IMR-90 (cell line): ENCODE results near the gene SUSD6. TPM values are rescaled to one million over a fixed set of nuclear protein-coding genes. Genes with fewer than 3 reads are reported as not detected.

Source experiments
- ATAC-seq: fragments of 200-7000 bp; cut with Tn5 transposase; 2 replicates; pipeline ENCODE4 v1.9.1; 2020; ENCODE audit warnings: low read depth, mild to moderate bottlenecking, moderate library complexity
- BruUV-seq: library from RNA; stranded (reverse); fragments of 400-500 nt; replicated peaks from 2 replicates; lab custom pipeline; 2021; lab: Mats Ljungman, UMichigan
- CTCF ChIA-PET: fragments of 300-600 bp; formaldehyde crosslinking; extraction: SDS; loops from one replicate; lab custom pipeline; 2021; ENCODE audit warnings: antibody characterized with exemption; lab: Yijun Ruan, JAX
- POLR2A ChIA-PET: fragments of 300-600 bp; sonication (Branson Sonifier 250); formaldehyde crosslinking; loops from one replicate; lab custom pipeline; 2022; ENCODE audit warnings: antibody characterized with exemption; ENCODE audit not compliant: unreplicated experiment; lab: Charles Lee
- DNase-seq: peaks from one replicate; pipeline ENCODE4 v3.0.0; 2013
- H2AFZ ChIP-seq: replicated peaks from 2 replicates; pipeline ENCODE3; 2013; ENCODE audit warnings: low read length, mild to moderate bottlenecking; ENCODE audit not compliant: poor library complexity
- H2AK5ac ChIP-seq: 2 replicates; pipeline ENCODE4 v1.6.1; 2013; ENCODE audit warnings: low read depth, low read length, inconsistent platforms
- H2AK9ac ChIP-seq: replicated peaks from 2 replicates; pipeline ENCODE3; 2013; ENCODE audit warnings: mild to moderate bottlenecking, low read depth, low read length, moderate library complexity; ENCODE audit not compliant: poor library complexity
- H2BK120ac ChIP-seq: 2 replicates; pipeline ENCODE4 v1.6.1; 2013; ENCODE audit warnings: low read depth, low read length, inconsistent platforms
- H2BK15ac ChIP-seq: 3 replicates; pipeline ENCODE4 v1.6.1; 2013; ENCODE audit warnings: low read depth, low read length, inconsistent platforms
- H2BK20ac ChIP-seq: 2 replicates; pipeline ENCODE4 v1.6.1; 2013; ENCODE audit warnings: low read depth, mild to moderate bottlenecking, inconsistent platforms, low read length, moderate library complexity
- H2BK5ac ChIP-seq: 2 replicates; pipeline ENCODE4 v1.6.1; 2013; ENCODE audit warnings: mild to moderate bottlenecking, low read depth, low read length, inconsistent platforms; ENCODE audit not compliant: poor library complexity, severe bottlenecking
- H3K14ac ChIP-seq: replicated peaks from 2 replicates; pipeline ENCODE4 v1.6.1; 2013; ENCODE audit warnings: low read depth, low read length, inconsistent platforms
- H3K18ac ChIP-seq: 2 replicates; pipeline ENCODE4 v1.6.1; 2013; ENCODE audit warnings: low read depth, low read length, control low read depth
- H3K23ac ChIP-seq: 2 replicates; pipeline ENCODE4 v1.6.1; 2013; ENCODE audit warnings: low read depth, low read length, inconsistent platforms
- H3K27ac ChIP-seq: 2 replicates; pipeline ENCODE4 v1.5.1; 2013; ENCODE audit warnings: mild to moderate bottlenecking, control low read depth, low read length; ENCODE audit not compliant: insufficient read depth
- H3K27me3 ChIP-seq: 2 replicates; pipeline ENCODE4 v1.6.1; 2013; ENCODE audit warnings: low read length; ENCODE audit not compliant: control insufficient read depth, insufficient read depth
- H3K36me3 ChIP-seq: 2 replicates; pipeline ENCODE4 v1.6.1; 2013; ENCODE audit warnings: low read length, mixed read lengths; ENCODE audit not compliant: control insufficient read depth, insufficient read depth
- H3K4ac ChIP-seq: 2 replicates; pipeline ENCODE4 v1.6.1; 2013; ENCODE audit warnings: low read depth, low read length, inconsistent platforms
- H3K4me1 ChIP-seq: 2 replicates; pipeline ENCODE4 v1.6.1; 2013; ENCODE audit warnings: low read length, mixed read lengths; ENCODE audit not compliant: control insufficient read depth, insufficient read depth
- H3K4me2 ChIP-seq: 2 replicates; pipeline ENCODE4 v1.6.1; 2013; ENCODE audit warnings: low read depth, mild to moderate bottlenecking, control low read depth, low read length, moderate library complexity
- H3K4me3 ChIP-seq: 2 replicates; pipeline ENCODE4 v1.5.1; 2013; ENCODE audit warnings: low read depth, mild to moderate bottlenecking, control low read depth, low read length, moderate library complexity; ENCODE audit not compliant: insufficient read depth
- H3K56ac ChIP-seq: 2 replicates; pipeline ENCODE4 v1.6.1; 2013; ENCODE audit warnings: low read length, inconsistent platforms; ENCODE audit not compliant: insufficient read depth; ENCODE audit errors: extremely low read depth
- H3K79me1 ChIP-seq, 2 experiments: 2 replicates each; pipeline ENCODE4 v1.6.1; 2013; ENCODE audit warnings: low read length in 2 of 2, inconsistent platforms in 1 of 2, low read depth in 1 of 2
- H3K9ac ChIP-seq: 2 replicates; pipeline ENCODE4 v1.6.1; 2013; ENCODE audit warnings: low read depth, low read length, control low read depth
- H3K9me1 ChIP-seq: 2 replicates; pipeline ENCODE4 v1.6.1; 2013; ENCODE audit warnings: low read length, inconsistent platforms; ENCODE audit not compliant: insufficient read depth
- H3K9me3 ChIP-seq: 2 replicates; pipeline ENCODE4 v1.6.1; 2013; ENCODE audit warnings: low read length; ENCODE audit not compliant: control insufficient read depth, insufficient read depth
- H4K20me1 ChIP-seq: 2 replicates; pipeline ENCODE4 v1.6.1; 2013; ENCODE audit warnings: low read length, inconsistent platforms; ENCODE audit not compliant: insufficient read depth
- H4K5ac ChIP-seq: 2 replicates; pipeline ENCODE4 v1.6.1; 2013; ENCODE audit warnings: mild to moderate bottlenecking, low read depth, low read length, control low read depth
- H4K8ac ChIP-seq, 2 experiments: 2 replicates each; pipeline ENCODE4 v1.6.1; 2013; ENCODE audit warnings: low read depth in 2 of 2, low read length in 2 of 2, control low read depth in 1 of 2, inconsistent platforms in 1 of 2
- H4K91ac ChIP-seq: 2 replicates; pipeline ENCODE4 v1.6.1; 2013; ENCODE audit warnings: low read depth, low read length, inconsistent platforms; ENCODE audit not compliant: insufficient read depth
- BHLHE40 ChIP-seq: fragments of 150-350 bp; IDR thresholded peaks from 2 replicates; pipeline ENCODE4 v1.6.1; 2016; ENCODE audit warnings: mild to moderate bottlenecking, low read depth, low read length
- CEBPB ChIP-seq: IDR thresholded peaks from 2 replicates; pipeline ENCODE4 v1.6.1; 2012; ENCODE audit warnings: low read depth, low read length, improper control_type of control experiment
- CHD1 ChIP-seq: IDR thresholded peaks from 2 replicates; pipeline ENCODE4 v1.6.1; 2012; ENCODE audit warnings: low read depth, low read length, improper control_type of control experiment
- FOS ChIP-seq: fragments of 150-350 bp; IDR thresholded peaks from 2 replicates; pipeline ENCODE4 v1.6.1; 2016; ENCODE audit warnings: low read depth, low read length
- MAFK ChIP-seq: IDR thresholded peaks from 2 replicates; pipeline ENCODE4 v1.6.1; 2012; ENCODE audit warnings: low read depth, low read length, improper control_type of control experiment
- MAZ ChIP-seq: IDR thresholded peaks from 2 replicates; pipeline ENCODE4 v1.6.1; 2012; ENCODE audit warnings: low read depth, mild to moderate bottlenecking, low read length, improper control_type of control experiment, moderate library complexity, borderline replicate concordance
- MXI1 ChIP-seq: IDR thresholded peaks from 2 replicates; pipeline ENCODE4 v1.6.1; 2012; ENCODE audit warnings: low read depth, mild to moderate bottlenecking, low read length, moderate library complexity, borderline replicate concordance
- NFE2L2 ChIP-seq: fragments of 150-350 bp; IDR thresholded peaks from 2 replicates; pipeline ENCODE4 v1.6.1; 2016; ENCODE audit warnings: low read depth, mild to moderate bottlenecking, low read length
- POLR2A ChIP-seq: IDR thresholded peaks from 2 replicates; pipeline ENCODE4 v1.6.1; 2012; ENCODE audit warnings: mild to moderate bottlenecking, low read depth, low read length
- RAD21 ChIP-seq: IDR thresholded peaks from 2 replicates; pipeline ENCODE4 v1.6.1; 2012; ENCODE audit warnings: low read length, improper control_type of control experiment
- RCOR1 ChIP-seq: IDR thresholded peaks from 2 replicates; pipeline ENCODE4 v1.6.1; 2012; ENCODE audit warnings: mild to moderate bottlenecking, low read length, improper control_type of control experiment; ENCODE audit not compliant: insufficient replicate concordance
- RFX5 ChIP-seq: IDR thresholded peaks from 2 replicates; pipeline ENCODE4 v1.8.0; 2012; ENCODE audit warnings: low read depth, mild to moderate bottlenecking, low read length, moderate library complexity
- SMC3 ChIP-seq: fragments of 150-350 bp; IDR thresholded peaks from 2 replicates; pipeline ENCODE4 v1.6.1; 2016; ENCODE audit warnings: low read depth, mild to moderate bottlenecking, antibody characterized with exemption, low read length, moderate library complexity
- USF2 ChIP-seq: fragments of 150-350 bp; IDR thresholded peaks from 2 replicates; pipeline ENCODE4 v1.6.1; 2017; ENCODE audit warnings: mild to moderate bottlenecking, antibody characterized with exemption, low read length, low read depth
- WGBS, 2 experiments: methylation state at CpG; one replicate each; pipeline versions ENCODE4 v1.1.5 to v1.1.7; 2013; ENCODE audit warnings: missing lambda C conversion rate in 2 of 2; ENCODE audit not compliant: insufficient read length in 1 of 2; ENCODE audit errors: extremely low coverage in 2 of 2; 5-methylcytosine and 5-hydroxymethylcytosine counted together
- dilution Hi-C: fragments of 300-500 bp; cut with HindIII; formaldehyde crosslinking; loops from one replicate; pipeline ENCODE4 v1.14.3; 2018; ENCODE audit warnings: low sequenced_read_pairs; ENCODE audit not compliant: unreplicated experiment
- in situ Hi-C: fragments of 300-500 bp; cut with MboI; formaldehyde crosslinking; loops from 3 replicates; pipeline ENCODE4 v1.14.3; 2019; ENCODE audit warnings: low sequenced_read_pairs, inconsistent platforms, mixed read lengths
- intact Hi-C: fragments of 100-400 bp; cut with micrococcal nuclease; formaldehyde crosslinking; loops from 2 replicates; pipeline ENCODE4 v1.10.0; 2022
- polyA plus RNA-seq, 3 experiments: library from polyadenylated mRNA; depleted of rRNA; stranded (reverse); fragments of >200 nt; gene quantifications; 2 replicates each; pipeline ENCODE4 v1.2.3, GENCODE V29; 2012; ENCODE audit warnings: low replicate concordance in 1 of 3
- total RNA-seq: library from RNA; depleted of rRNA; stranded (reverse); fragments of >200 nt; gene quantifications from 2 replicates; pipeline ENCODE4 v1.2.3, GENCODE V29; 2012

The SUSD6 gene
- total and polyA plus RNA-seq, 2 of the 4 experiments (the other 2 are of a cell fraction), result 2.3 to 10.1 TPM

GRCh38 chr14:69711477-69711876 lies 100.1 kb downstream of the SUSD6 start:
- no peak overlapping the region for H3K4me2 ChIP-seq
- no peak overlapping the region for H2BK120ac ChIP-seq
- no peak overlapping the region for H3K4me3 ChIP-seq
- H2AFZ ChIP-seq, result no peak overlapping the region
- intact Hi-C loops, result loop anchor here (5.0 kb wide), 1 partner anchor 44 kb away; no protein-coding TSS in a partner anchor
- H4K5ac ChIP-seq, result no peak overlapping the region
- no TSS peak for BruUV-seq
- H3K23ac ChIP-seq, result peak overlapping the region; percentile 24; the same call in 1 of the 2 replicates
- H3K36me3 ChIP-seq, result peaks cover 30% of the 10 kb centered on the region
- H4K91ac ChIP-seq, result no peak overlapping the region
- no peak overlapping the region for H2BK20ac ChIP-seq
- 0 out of 2 replicates have a peak, but pooled peaks cover 3% of the 10 kb centered on the region for H4K20me1 ChIP-seq
- H2AK5ac ChIP-seq, result no peak overlapping the region
- H2BK5ac ChIP-seq, result no peak overlapping the region
- no peaks in the 10 kb centered on the region for H3K9me3 ChIP-seq
- H2BK15ac ChIP-seq, result no peak overlapping the region
- POLR2A ChIA-PET, result no interaction called here
- peaks cover 6 to 42% of the 10 kb centered on the region in 2 experiments; a peak in 3 of 4 replicates for H3K79me1 ChIP-seq
- in situ Hi-C loops, result no loop called here
- no peaks in the 10 kb centered on the region for H3K27me3 ChIP-seq
- no peak overlapping the region for H3K4ac ChIP-seq
- H3K18ac ChIP-seq, result no peak overlapping the region
- no peak for ATAC-seq
- CTCF ChIA-PET, result no interaction called here
- no peak overlapping the region for H4K8ac ChIP-seq
- dilution Hi-C loops, result no loop called here
- no peak overlapping the region for H3K9ac ChIP-seq
- peaks cover 22% of the 10 kb centered on the region for H3K4me1 ChIP-seq
- H3K27ac ChIP-seq, result no peak overlapping the region
- peak overlapping the region; percentile 10 for H2AK9ac ChIP-seq
- WGBS, 2 experiments, result no CpG with 5 or more reads among the region's 1 CpG
- H3K9me1 ChIP-seq, result peaks cover 18% of the 10 kb centered on the region
- H3K56ac ChIP-seq, result no peak overlapping the region
- H3K14ac ChIP-seq, result no peak overlapping the region
- no peak for DNase-seq
- no peak for TF ChIP-seq MXI1
- no peak for TF ChIP-seq POLR2A
- no peak for TF ChIP-seq RCOR1
- no peak for TF ChIP-seq MAZ
- no peak for TF ChIP-seq MAFK
- no peak for TF ChIP-seq RFX5
- no peak for TF ChIP-seq BHLHE40
- TF ChIP-seq RAD21, result no peak
- no peak for TF ChIP-seq FOS
- no peak for TF ChIP-seq USF2
- TF ChIP-seq NFE2L2, result no peak
- no peak for TF ChIP-seq CEBPB
- TF ChIP-seq CHD1, result no peak
- no peak for TF ChIP-seq SMC3
